H1 (cell line): Measurements from ENCODE around the gene SMARCC1. TPM values are rescaled to one million over a fixed set of nuclear protein-coding genes. Genes with fewer than 3 reads are reported as not detected.

Experiments used
- CHD7 ChIP-seq: fragments of 300-600 bp; sonication (generic); IDR thresholded peaks from 2 replicates; pipeline ENCODE4 v1.7.1; 2012; ENCODE audit warnings: low read length, moderate library complexity, mild to moderate bottlenecking, inconsistent platforms; ENCODE audit not compliant: insufficient replicate concordance
- EZH2 ChIP-seq: fragments of 200-600 bp; sonication (generic); IDR thresholded peaks from 2 replicates; pipeline ENCODE4 v1.7.1; 2012; ENCODE audit warnings: low read depth, mild to moderate bottlenecking, moderate library complexity, low read length, inconsistent platforms; ENCODE audit not compliant: severe bottlenecking
- MAX ChIP-seq: IDR thresholded peaks from 2 replicates; pipeline ENCODE4 v1.6.1; 2012; ENCODE audit warnings: inconsistent platforms
- ZNF274 ChIP-seq: IDR thresholded peaks from 2 replicates; pipeline ENCODE4 v1.7.0; 2012; ENCODE audit warnings: low read length, borderline replicate concordance; ENCODE audit errors: extremely low read depth
- polyA plus RNA-seq, 7 experiments: library from polyadenylated mRNA; depleted of rRNA in 3 of 7; stranded (reverse) in 5 of 7; unstranded in 2 of 7; fragments of >200 nt in 5 of 7; fragments of 200-250 nt in 2 of 7; gene quantifications; 1 replicate in 5 of 7; 2 replicates in 1 of 7; 4 replicates in 1 of 7; pipeline versions ENCODE4 v1.2.1 to v1.2.3, GENCODE V29; 2011 to 2013; ENCODE audit warnings: missing spikeins in 2 of 7, mixed read lengths in 2 of 7
- total RNA-seq: library from RNA; stranded (reverse); fragmentation: NEBNext Ultra II Directional; extraction: Animal tissue kit (Norgen Biotek cat#: 25700); gene quantifications from 2 replicates; pipeline ENCODE4 v1.2.1, GENCODE V29; 2021

SMARCC1 gene
- total and polyA plus RNA-seq, 2 of the 8 experiments (the other 6 are each of a cell fraction or from before 2014, with no cell fraction given), result 64.1 to 335 TPM

DNA sequence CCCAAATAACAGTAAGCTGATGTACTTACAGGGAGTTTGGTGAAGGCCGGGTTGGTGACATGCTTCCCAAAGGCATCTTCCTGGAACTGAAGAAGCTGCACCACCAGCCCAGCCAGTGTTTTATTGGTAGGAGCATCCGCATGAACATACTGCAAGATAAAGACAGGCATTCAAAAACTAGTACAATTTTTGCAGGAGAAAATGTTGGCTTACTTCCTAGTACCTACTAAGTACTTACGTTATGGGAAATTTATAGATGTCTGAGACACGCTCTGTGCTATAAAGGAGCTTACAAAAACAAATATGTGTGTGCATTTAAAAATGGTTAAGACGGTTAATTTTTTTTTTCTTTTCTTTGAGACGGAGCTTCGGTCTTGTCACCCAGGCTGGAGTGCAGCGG, 8.9 kb downstream of the SMARCC1 start (continued):
- TF ChIP-seq CHD7 (no peak), EZH2 (no peak), ZNF274 (no peak), MAX (no peak)
